ENCODE data around the gene OR4D9. TPM values are rescaled to one million over a fixed set of nuclear protein-coding genes. Genes with fewer than 3 reads are reported as not detected.
A peak's percentile ranks its signal among the peaks of the same experiment; 100 is the strongest.

Gene OR4D9
- polyA plus RNA-seq, 1 of the 3 experiments (the other 2 are of a cell fraction): not detected

DNA sequence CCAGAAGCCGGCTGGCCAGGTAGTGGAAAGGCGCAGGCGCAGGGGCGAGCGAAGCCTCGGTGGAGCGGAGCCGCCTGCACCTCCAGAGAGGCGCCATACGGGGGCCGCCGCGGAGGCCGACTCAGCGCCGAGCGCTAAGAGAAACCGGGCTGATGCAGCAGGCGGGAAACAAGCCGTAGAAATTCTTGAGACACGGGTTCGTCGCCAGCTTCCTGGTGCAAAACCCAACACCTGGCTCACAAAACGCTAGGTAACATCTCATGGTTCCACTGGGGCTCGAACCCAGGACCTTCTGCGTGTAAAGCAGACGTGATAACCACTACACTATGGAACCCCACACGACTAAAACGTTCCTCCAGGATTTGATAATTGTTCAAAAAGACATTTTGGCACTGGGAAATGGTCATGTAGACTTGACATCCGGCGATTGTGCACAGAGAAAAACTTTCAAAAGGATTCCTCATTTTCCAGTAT, 39.1 kb downstream of the OR4D9 start (continued):
- TF ChIP-seq, protein P1, sequence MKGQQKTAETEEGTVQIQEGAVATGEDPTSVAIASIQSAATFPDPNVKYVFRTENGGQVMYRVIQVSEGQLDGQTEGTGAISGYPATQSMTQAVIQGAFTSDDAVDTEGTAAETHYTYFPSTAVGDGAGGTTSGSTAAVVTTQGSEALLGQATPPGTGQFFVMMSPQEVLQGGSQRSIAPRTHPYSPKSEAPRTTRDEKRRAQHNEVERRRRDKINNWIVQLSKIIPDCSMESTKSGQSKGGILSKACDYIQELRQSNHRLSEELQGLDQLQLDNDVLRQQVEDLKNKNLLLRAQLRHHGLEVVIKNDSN (IDR thresholded peaks at IDR 0.05; ENCODE audit: borderline replicate concordance, low read depth): peak; percentile 42; the same call in 1 of the 2 replicates
- no peak for TF ChIP-seq RFX5 (IDR thresholded peaks at IDR 0.05; ENCODE audit: low read length)
- 0 out of 2 replicates have a peak, but pooled peaks have one; percentile 18 for TF ChIP-seq POLR2AphosphoS5 (IDR thresholded peaks at IDR 0.05; ENCODE audit: low read depth, low read length)
- TF ChIP-seq TCF12 (IDR thresholded peaks at IDR 0.05): peak; percentile 34
- peak; percentile 75 for TF ChIP-seq NRF1 (IDR thresholded peaks at IDR 0.05; ENCODE audit: low read depth, low read length)
- TF ChIP-seq, protein P2, sequence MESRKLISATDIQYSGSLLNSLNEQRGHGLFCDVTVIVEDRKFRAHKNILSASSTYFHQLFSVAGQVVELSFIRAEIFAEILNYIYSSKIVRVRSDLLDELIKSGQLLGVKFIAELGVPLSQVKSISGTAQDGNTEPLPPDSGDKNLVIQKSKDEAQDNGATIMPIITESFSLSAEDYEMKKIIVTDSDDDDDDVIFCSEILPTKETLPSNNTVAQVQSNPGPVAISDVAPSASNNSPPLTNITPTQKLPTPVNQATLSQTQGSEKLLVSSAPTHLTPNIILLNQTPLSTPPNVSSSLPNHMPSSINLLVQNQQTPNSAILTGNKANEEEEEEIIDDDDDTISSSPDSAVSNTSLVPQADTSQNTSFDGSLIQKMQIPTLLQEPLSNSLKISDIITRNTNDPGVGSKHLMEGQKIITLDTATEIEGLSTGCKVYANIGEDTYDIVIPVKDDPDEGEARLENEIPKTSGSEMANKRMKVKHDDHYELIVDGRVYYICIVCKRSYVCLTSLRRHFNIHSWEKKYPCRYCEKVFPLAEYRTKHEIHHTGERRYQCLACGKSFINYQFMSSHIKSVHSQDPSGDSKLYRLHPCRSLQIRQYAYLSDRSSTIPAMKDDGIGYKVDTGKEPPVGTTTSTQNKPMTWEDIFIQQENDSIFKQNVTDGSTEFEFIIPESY (IDR thresholded peaks at IDR 0.05; ENCODE audit: borderline replicate concordance, low read depth): no peak
- TF ChIP-seq TAF1 (IDR thresholded peaks at IDR 0.05; ENCODE audit: borderline replicate concordance, low read depth, low read length): peak; percentile 53; the same call in 1 of the 2 replicates
- peak; percentile 61; the same call in 1 of the 2 replicates for TF ChIP-seq ELF1 (IDR thresholded peaks at IDR 0.05)
- peak; percentile 67 for TF ChIP-seq CHD2 (IDR thresholded peaks at IDR 0.05; ENCODE audit: low read length, partially characterized antibody)
- TF ChIP-seq, protein P3, sequence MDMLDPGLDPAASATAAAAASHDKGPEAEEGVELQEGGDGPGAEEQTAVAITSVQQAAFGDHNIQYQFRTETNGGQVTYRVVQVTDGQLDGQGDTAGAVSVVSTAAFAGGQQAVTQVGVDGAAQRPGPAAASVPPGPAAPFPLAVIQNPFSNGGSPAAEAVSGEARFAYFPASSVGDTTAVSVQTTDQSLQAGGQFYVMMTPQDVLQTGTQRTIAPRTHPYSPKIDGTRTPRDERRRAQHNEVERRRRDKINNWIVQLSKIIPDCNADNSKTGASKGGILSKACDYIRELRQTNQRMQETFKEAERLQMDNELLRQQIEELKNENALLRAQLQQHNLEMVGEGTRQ (IDR thresholded peaks at IDR 0.05; ENCODE audit: borderline replicate concordance, low read depth, low read length): no peak
- peak; percentile 81 for TF ChIP-seq RCOR1 (IDR thresholded peaks at IDR 0.05; ENCODE audit: low read length)
- TF ChIP-seq TEAD4 (IDR thresholded peaks at IDR 0.05; ENCODE audit: borderline replicate concordance, insufficient read depth): peak; percentile 72
- TF ChIP-seq MEF2A (IDR thresholded peaks at IDR 0.05; ENCODE audit: borderline replicate concordance, low read depth): no peak
- TF ChIP-seq, protein P4, sequence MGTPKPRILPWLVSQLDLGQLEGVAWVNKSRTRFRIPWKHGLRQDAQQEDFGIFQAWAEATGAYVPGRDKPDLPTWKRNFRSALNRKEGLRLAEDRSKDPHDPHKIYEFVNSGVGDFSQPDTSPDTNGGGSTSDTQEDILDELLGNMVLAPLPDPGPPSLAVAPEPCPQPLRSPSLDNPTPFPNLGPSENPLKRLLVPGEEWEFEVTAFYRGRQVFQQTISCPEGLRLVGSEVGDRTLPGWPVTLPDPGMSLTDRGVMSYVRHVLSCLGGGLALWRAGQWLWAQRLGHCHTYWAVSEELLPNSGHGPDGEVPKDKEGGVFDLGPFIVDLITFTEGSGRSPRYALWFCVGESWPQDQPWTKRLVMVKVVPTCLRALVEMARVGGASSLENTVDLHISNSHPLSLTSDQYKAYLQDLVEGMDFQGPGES (IDR thresholded peaks at IDR 0.05; ENCODE audit: low read depth, low read length): no peak
- TF ChIP-seq RAD21 (IDR thresholded peaks at IDR 0.05; ENCODE audit: low read length): no peak
- peak; percentile 39; the same call in 1 of the 2 replicates for TF ChIP-seq RXRA (IDR thresholded peaks at IDR 0.05; ENCODE audit: borderline replicate concordance, low read depth)
- no peak for TF ChIP-seq EZH2phosphoT487 (IDR thresholded peaks at IDR 0.05; ENCODE audit: borderline replicate concordance, low read depth)
- TF ChIP-seq NFIC (IDR thresholded peaks at IDR 0.05; ENCODE audit: borderline replicate concordance): peak; percentile 54; the same call in 1 of the 2 replicates
